Measurements from ENCODE around the gene ZNF354B.

GRCh38 chr5:178831049-178831448 lies 28.7 kb upstream of the ZNF354B start:
- TF ChIP-seq, protein P1, sequence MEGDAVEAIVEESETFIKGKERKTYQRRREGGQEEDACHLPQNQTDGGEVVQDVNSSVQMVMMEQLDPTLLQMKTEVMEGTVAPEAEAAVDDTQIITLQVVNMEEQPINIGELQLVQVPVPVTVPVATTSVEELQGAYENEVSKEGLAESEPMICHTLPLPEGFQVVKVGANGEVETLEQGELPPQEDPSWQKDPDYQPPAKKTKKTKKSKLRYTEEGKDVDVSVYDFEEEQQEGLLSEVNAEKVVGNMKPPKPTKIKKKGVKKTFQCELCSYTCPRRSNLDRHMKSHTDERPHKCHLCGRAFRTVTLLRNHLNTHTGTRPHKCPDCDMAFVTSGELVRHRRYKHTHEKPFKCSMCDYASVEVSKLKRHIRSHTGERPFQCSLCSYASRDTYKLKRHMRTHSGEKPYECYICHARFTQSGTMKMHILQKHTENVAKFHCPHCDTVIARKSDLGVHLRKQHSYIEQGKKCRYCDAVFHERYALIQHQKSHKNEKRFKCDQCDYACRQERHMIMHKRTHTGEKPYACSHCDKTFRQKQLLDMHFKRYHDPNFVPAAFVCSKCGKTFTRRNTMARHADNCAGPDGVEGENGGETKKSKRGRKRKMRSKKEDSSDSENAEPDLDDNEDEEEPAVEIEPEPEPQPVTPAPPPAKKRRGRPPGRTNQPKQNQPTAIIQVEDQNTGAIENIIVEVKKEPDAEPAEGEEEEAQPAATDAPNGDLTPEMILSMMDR (IDR thresholded peaks at IDR 0.05) = no peak
- no peak for TF ChIP-seq EP300 (IDR thresholded peaks at IDR 0.05)
- TF ChIP-seq POLR2A (IDR thresholded peaks at IDR 0.05) = no peak
- no peak for TF ChIP-seq POLR2AphosphoS5 (IDR thresholded peaks at IDR 0.05)
